Measurements from ENCODE around the gene SPRR4.

Gene SPRR4
- total RNA-seq, result 0 reads per million in 2 donors

GRCh38 chr1:152970495-152970894 is at the start of gene SPRR4:
Gene SPRR4 (plus strand): TSS chr1:152970648. CDS start chr1:152971891, 1,243 bp downstream.
- no peak for DNase-seq

DNA sequence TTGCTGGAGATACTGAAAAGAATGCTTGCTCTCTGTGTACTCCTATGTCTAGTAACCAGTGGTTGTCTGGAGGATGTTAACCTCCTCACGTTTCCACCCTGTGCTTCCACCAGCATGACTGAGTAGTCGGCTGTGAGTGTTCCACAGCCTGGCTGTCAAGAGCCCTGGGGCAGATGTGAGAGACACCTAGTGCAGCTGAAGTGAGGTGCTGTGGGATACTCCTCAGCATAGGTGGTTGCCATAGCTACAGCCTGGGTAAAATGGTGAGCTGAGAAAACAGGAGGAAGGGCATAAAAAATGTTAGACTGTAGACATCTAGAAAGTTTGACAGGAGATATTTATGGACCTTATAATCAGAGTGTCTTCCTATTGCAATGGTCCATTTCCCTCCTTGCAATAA is 46.3 kb upstream of the SPRR4 start:
- no peak for DNase-seq

DNA sequence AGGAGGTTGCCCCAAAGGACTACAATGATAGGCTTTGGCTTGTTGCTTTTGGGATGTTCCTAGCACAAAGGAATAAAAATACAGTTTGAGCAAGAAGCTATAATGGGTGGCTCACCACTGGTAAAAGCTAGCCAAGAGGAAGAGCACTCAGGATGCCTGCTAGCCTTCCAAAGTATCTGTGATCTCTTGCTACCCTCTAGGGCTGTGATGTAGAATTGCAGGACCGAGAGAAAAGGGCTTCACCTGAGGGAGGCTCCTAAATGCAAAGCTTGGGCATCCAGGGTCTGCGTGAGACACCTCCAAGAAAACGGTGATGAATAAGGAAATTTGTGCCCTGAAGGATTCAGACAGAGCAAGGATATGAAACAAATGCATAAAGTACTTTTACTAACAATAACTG is 44.4 kb upstream of the SPRR4 start:
- no peak for DNase-seq

GRCh38 chr1:152928671-152929070 is 41.8 kb upstream of the SPRR4 start:
- DNase-seq, result no peak

DNA sequence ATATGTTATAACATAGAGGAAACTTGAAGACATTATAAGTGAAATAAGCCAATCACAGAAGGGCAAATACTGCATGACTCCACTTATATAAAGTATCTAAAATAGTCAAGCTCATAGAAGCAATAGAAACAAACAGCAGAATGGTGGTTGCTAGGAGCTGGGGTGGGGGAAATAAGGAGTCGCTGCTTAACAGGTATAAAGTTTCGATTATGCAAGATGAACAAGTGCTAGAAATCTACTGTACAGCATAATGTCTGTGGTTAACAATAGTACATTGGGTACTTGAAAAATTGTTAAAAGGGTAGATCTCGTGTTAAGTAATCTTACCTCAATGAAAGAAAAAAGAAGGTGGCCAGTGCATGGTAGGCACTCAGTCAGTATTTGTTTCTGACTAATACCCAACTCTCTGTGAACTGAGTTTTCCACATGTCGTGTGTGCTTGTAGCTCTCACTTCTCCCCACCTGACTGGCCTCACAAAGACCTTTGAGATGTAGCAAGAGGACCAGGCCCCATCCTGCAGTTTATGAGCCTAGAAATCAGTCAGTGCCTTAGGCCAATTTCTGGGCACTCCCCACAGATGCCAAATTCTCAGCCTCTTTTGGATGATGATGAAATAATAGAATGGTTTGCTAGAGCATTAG is 38.2 kb upstream of the SPRR4 start:
- no peak for DNase-seq

DNA sequence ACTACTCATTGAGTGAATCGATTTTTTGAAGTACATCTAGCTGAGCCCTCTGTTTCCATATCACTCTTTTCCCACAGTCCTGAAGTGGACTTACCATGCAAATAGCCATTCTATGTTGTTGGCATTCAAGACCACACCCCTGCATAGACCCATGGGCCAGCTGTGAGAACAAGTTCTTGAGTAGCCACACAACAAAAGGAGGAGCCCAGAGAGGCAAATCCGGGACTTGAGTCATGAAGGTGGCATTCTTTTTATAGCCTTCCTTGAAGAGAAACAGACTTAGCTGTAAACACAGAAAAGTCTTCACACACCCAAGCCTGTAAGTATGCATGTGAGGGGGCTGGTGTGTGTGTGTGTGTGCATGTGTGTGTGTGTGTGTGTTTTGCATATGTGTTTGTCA is 37.3 kb upstream of the SPRR4 start:
- no peak for DNase-seq

GRCh38 chr1:152940614-152941013 is 29.8 kb upstream of the SPRR4 start:
- DNase-seq, result no peak

DNA sequence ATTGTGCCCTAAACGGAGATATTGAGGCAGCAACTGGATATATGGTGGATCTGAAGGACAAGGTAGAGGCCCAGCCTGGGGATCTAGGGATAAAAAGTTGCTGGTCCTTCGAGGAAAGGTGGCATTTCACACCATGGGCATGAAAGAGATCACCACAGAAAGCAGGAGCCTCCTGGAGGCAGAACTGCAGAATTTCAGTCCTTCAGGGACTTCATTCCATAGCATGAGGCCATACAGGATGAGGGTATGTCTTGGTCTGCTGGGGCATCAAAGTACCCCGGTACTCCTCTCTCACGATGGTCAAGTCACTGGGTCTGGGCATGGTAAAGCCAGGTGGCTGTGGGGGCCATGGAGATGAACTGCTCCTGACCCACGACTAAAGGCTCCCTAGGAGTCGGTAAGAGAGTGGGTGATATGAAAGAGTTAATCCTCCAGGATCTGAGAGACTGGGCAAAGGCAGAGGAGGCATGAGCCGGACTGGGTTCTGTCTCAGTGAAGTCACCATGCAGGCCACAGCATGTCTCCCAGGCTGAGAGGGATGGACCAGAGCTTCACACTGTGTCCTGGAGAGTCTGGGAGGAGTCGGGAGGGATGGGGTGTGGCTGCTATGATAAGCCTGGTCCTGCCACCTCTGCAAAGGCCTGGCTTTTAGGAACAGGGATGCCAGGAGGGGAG is 29.3 kb upstream of the SPRR4 start:
- DNase-seq, result no peak

- no peak for DNase-seq
Observed at GRCh38 chr1:152942161-152942560, 28.3 kb upstream of the SPRR4 start.

- DNase-seq, result no peak
Observed at GRCh38 chr1:152946248-152946647, 24.2 kb upstream of the SPRR4 start.

- DNase-seq, result no peak
Observed at GRCh38 chr1:152946651-152947256, 23.7 kb upstream of the SPRR4 start, which contains the start of gene SPRR5. Gene SPRR5 (plus strand): TSS chr1:152947206. CDS start chr1:152948555, 1,349 bp downstream.

- no peak for DNase-seq
Observed at GRCh38 chr1:152951711-152952110, 18.7 kb upstream of the SPRR4 start.

DNA sequence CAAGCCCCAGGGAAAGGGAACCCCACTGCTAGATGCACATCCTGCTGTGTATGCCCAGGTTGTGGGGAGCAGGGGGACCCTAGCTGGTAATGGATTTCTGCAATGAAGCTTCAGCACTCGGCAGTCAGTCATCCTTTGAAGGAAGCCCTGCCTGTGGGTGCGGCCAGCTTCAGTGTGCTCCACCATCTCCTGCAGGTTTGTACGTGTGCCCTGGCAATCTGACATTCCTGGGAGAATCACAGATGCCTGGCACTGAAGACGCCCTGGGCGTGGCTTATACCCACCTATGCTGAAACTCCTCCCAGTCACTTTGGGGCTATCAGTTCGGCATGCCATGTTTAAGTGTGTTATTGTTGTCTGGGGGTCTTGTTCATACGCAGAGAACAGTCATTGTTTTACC is 16.7 kb upstream of the SPRR4 start:
- no peak for DNase-seq

GRCh38 chr1:152954436-152954835 is 16.0 kb upstream of the SPRR4 start:
- DNase-seq, result no peak

GRCh38 chr1:152957561-152957960 is 12.9 kb upstream of the SPRR4 start:
- no peak for DNase-seq

GRCh38 chr1:152959273-152959672 is 11.2 kb upstream of the SPRR4 start:
- no peak for DNase-seq

DNA sequence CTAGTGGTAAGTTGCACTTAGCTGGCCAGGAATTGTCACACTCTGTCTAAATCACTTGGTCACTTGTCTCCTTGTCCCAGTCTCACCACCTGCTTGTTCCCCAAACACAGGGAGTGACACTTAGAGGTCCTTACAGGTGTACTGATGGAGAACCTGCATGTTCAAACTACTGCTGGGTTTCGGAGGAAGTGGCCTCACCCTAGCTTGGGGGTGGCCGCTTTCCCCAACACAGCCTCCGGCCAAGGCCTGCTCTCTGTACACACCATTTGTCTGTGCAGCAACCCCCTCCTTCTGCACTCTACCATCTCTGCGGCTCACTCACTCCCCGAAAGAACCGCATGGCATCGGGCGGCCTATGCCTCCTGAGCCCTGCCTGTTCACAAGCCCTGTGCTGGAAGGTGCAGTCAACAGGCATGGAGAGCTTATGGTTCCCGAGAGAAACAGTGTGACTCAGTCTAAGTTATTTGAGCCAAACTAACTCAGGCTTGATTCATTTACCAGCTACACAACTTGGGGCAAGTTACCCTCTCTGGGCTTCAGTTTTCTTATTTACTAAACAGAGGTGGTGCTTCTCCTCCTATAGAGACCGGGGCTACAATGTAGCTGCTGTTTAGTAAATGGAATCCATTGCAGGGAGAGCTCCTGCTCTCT is 10.5 kb upstream of the SPRR4 start:
- DNase-seq, result no peak

DNA sequence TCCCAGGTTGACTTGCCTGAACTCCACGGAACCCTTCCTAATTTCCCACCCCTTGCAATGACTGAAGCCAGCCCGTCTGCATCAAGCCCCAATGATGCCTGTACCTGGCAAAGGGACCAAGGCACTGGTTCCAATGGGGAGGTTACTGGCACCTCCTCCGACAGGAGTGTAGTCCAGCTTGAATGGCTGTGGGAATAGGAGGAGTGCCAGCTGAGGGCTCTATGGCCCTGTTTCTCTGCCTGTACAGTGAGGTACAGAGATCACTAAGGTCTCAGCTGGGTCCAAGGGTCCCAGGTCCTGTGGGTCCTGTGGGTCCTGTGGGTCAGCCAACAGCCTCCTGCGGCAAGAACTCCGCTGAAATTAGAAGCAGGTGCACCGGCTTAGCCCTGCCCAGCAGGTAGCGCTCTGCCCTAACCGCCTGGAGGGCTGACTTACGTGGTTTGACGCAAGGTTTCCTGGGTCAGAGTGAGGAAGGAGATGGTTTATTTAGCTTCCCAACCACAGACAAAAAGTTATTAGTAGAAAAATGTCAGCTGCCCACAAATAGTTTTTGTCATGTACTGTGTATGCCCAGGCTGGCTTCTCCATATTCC is 9.9 kb upstream of the SPRR4 start:
- DNase-seq, result no peak

DNA sequence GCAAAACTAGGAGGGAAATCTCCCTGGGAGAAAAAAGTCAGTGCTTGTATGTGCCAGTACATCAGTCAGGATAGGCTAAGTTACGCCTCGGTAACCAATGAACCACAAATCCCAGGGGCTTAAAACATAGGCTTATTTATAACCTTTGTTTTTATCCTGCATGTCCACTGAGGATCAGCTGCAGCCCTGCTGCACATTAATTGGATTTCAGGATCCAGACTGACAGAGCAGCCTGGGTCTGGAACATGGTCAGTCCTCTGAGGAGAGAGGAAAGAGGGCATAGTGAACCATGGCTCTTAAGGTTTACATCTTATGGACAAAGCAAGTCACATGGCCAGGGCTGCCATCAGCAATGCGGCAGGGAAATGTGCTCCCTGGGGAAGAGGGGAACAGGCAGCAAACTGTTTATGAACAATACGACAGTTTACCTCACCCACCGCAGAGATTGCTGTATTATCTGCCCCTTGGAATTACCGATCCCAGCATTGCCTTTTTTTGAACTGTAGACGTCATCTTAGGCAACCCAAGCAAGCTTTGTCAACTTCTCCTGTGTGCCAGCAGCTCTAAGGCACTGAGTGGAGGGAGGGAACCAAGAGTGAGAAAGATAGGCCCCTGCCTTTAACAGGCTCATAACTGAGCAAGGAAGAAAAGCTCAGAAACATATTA is 9.1 kb upstream of the SPRR4 start:
- no peak for DNase-seq

- no peak for DNase-seq
Observed at GRCh38 chr1:152962876-152963415, 7.5 kb upstream of the SPRR4 start.

DNA sequence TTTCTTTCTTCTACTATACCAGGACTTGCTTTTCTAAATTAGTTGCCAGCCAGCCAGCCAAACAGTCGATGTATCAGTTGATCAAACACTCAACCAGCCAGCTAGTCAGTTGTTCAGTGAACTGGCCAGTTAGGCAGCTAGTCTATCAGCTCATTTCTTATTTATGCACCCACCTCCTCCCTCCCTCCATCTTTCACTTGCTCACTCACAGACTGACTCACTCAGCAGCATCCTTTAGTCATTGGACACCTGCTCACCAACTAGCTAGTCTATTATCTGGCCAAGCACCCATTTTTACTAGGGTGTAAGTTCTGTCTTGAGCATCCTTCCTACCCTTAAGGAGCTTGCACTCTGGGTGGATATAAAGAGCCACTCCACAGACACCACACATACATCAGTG is 5.9 kb upstream of the SPRR4 start:
- DNase-seq, result no peak

DNA sequence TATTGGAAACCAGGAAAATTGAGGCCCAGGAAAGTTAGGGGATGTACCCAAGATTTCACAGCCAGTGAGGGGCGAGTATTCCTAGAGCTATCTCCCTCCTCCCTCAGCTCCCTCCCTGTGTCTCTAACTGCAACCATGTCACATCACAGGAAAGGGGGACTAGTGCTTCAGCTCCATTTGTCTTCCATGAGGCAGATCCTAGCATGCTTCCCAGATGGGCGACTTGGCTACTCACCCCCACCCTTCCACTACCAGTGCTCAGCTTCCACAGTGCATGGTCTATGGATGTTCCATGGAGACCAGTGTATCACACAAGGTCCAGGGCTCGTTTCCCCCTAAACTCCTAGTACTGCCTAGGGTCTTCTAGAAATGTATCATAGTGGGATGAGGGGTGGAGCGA is 4.6 kb upstream of the SPRR4 start:
- no peak for DNase-seq
